NB4 (cell line): ENCODE measurements around the gene SLC66A2.
"Not testable (repeated sequence)": the region's sequence is repeated elsewhere in the genome, so short reads cannot be mapped to it uniquely, and the experiment has no call there.

Experiments
- DNase-seq: peaks from one replicate; pipeline ENCODE4 v3.0.0; 2010; ENCODE audit warnings: low read depth
- H3K4me3 ChIP-seq: one replicate; pipeline ENCODE4 v1.5.1; 2011; ENCODE audit warnings: mild to moderate bottlenecking, low read depth, low read length, moderate library complexity
- MYC ChIP-seq: IDR thresholded peaks from 2 replicates; pipeline ENCODE4 v1.6.1; 2011; ENCODE audit warnings: low read depth, low read length
- POLR2A ChIP-seq: IDR thresholded peaks from 2 replicates; pipeline ENCODE4 v1.6.1; 2011; ENCODE audit warnings: mild to moderate bottlenecking; ENCODE audit not compliant: insufficient read length; ENCODE audit errors: extremely low read depth
- TF ChIP-seq, protein P1 (sequence below): IDR thresholded peaks from 2 replicates; pipeline ENCODE4 v1.6.1; 2011; ENCODE audit warnings: low read depth, low read length
- TF ChIP-seq, protein P2 (sequence below): IDR thresholded peaks from one replicate; pipeline ENCODE4 v1.5.1; 2012; ENCODE audit warnings: low read depth, low read length

The SLC66A2 gene

DNA sequence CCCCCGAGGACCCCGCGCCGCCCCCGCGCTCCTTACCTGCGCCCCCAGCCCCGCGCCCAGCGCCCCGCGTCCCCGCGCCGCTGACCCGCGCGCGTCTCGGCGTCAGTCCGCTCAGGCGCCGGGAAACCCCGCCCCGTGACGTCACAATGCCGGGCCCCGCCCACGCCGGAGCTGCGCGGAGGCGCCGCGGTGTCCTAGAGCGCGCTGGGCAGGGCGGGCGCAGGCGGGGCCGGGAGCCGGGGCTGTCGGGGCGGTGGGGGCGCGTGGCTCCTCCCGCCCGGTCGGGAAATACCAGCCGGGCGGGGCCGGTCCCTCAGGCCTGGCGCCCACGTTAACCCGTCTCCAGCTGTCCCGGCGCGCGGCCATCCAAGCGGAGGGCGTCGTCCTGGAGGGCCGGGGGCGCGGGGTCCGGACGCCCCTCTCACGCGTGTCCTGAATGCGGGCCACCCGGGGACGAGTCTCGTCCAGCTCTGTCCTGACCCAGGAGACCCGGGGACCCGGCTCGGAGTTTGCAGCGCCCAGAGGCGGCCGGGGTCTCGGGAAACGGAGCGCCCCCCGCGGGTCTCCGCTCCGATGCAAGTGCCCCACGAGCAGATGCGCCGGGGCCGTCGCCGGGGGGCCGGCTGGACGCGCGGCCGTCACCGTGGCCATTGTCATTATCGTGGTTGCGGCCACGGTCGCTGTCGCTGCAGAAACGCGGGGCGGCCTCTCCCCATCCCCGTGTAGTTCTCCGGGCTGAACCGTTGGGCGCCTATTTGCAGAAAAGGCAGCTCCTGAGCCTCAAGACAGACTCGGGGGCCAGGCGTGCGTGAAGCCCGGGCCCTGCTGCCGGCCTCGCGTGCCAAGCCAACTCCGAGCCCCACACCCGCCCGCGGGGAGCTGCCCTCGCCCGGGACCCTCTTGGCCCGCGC, at the start of gene SLC66A2:
SLC66A2 (minus strand) TSS at position 109 of the 911 bp plus-strand sequence. CDS start 727 bp downstream, outside the sequence.
- peak; percentile 87 for DNase-seq
- TF ChIP-seq, protein P1, sequence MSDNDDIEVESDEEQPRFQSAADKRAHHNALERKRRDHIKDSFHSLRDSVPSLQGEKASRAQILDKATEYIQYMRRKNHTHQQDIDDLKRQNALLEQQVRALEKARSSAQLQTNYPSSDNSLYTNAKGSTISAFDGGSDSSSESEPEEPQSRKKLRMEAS = no peak
- TF ChIP-seq POLR2A = peak; percentile 36
- peak within 1 kb of the TSS; percentile 67 for H3K4me3 ChIP-seq

DNA sequence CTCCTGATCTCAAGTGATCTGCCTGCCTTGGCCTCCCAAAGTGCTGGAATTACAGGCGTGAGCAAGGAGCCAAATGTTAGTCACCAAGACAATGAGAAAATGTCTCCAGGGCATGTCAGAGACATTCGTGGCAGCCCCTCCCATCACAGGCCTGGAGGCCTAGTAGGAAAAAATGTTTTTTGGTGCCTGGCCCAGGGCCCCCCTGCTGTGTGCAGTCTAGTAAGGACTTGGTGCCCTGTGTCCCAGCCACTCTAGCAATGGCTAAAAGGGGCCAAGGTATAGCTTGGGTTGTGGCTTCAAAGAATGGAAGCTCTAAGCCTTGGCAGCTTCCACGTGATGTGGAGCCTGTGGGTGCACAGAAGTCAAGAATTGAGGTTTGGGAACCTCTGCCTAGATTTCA, 49.4 kb upstream of the SLC66A2 start:
- TF ChIP-seq POLR2A = no peak
- TF ChIP-seq, protein P2, sequence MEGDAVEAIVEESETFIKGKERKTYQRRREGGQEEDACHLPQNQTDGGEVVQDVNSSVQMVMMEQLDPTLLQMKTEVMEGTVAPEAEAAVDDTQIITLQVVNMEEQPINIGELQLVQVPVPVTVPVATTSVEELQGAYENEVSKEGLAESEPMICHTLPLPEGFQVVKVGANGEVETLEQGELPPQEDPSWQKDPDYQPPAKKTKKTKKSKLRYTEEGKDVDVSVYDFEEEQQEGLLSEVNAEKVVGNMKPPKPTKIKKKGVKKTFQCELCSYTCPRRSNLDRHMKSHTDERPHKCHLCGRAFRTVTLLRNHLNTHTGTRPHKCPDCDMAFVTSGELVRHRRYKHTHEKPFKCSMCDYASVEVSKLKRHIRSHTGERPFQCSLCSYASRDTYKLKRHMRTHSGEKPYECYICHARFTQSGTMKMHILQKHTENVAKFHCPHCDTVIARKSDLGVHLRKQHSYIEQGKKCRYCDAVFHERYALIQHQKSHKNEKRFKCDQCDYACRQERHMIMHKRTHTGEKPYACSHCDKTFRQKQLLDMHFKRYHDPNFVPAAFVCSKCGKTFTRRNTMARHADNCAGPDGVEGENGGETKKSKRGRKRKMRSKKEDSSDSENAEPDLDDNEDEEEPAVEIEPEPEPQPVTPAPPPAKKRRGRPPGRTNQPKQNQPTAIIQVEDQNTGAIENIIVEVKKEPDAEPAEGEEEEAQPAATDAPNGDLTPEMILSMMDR = no peak
- no peak overlapping the region for H3K4me3 ChIP-seq
- DNase-seq = no peak

DNA sequence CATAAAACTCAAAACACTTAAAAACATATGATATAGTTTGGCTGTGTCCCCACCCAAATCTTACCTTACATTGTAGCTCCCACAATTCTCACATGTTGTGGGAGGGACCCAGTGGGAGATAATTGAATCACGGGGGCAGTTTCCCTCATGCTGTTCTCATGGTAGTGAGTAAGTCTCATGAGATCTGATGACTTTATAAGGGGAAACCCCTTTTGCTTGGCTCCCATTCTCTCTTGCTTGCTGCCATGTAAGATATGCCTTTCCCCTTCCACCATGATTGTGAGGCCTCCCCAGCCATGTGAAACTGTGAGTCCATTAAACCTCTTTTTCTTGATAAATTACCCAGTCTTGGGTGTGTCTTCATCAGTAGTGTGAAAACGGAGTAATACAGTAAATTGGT, 48.2 kb upstream of the SLC66A2 start:
- not testable (repeated sequence) for DNase-seq, H3K4me3 ChIP-seq

DNA sequence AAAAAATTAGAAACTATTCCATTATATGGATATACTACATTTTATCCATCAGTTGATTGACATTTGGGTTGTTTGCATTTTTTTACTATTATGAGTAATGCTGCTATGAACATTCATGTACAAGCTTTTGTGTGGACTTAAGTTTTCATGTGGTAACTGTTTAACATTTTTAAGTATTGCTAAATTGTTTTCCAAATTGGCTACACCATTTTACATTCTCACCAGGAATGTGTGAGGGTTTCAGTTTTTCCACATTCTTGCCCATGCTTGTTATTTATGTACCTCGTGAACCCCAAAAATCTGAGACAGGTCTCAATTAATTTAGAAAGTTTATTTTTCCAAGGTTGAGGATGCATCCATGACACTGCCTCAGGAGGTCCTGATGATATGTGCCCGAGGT, 40.0 kb upstream of the SLC66A2 start:
- DNase-seq = no peak
- TF ChIP-seq POLR2A (no peak), MYC (no peak)
- TF ChIP-seq, protein P2 = no peak
- TF ChIP-seq, protein P1 = no peak

DNA sequence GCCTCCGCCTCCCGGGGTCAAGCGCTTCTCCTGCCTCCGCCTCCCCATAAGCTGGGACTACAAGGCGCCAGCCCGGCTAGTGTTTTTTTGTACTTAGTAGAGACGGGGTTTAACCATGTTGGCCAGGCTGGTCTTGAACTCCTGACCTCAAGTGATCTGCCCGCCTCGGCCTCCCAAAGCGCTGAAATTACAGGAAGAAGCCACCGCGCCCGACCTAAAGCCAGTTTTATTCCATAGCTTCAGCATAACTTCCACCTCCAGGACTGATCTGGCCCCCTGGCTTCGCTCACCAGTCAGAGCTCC, 37.7 kb upstream of the SLC66A2 start:
- TF ChIP-seq, protein P1 = no peak
- TF ChIP-seq POLR2A = no peak
- TF ChIP-seq MYC = no peak
- TF ChIP-seq, protein P2 = no peak
- peak; percentile 29 for DNase-seq

More for the DNA sequence above, 40.0 kb upstream of the SLC66A2 start:
- H3K4me3 ChIP-seq = no peak overlapping the region

DNA sequence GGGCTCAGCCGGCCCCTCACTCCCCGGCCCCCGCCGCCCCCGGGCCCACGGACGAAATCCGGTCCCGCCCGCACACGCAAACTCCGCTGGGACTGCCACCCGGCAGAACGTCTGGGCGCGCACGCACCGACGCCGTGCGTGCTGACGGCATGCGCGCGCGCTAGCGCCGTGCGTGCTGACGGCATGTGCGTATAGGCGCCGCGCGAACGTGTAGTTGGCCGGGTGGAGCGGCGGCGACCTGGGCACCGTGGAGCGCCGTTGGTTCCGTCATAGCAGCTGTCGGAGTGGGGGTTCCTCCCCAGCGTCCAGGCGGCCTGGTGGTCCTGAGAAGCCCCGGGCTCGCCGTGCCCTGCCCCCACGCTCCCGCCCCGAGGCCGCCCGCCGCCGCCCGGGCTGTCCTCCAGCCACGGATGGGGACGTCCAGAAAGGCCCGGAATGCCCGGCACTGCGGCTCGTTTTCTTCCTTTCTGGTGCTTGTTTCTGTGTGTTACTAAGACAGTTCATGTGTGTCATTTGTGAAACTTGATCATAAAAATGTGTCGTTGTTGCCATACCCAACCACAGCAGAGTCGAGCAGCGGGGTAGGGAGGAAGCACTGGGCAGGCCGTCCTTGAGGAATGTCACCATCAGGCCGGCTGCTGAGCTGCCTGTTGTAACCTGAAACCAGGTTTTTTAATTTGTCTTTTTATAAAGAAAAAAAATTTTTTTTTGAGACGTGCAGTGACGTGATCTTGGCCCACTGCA, 37.2 kb upstream of the SLC66A2 start, which contains the start of gene TXNL4A:
TXNL4A (minus strand) TSS at position 113 of the 744 bp plus-strand sequence. CDS start 171 bp downstream, outside the sequence.
- H3K4me3 ChIP-seq = peak within 1 kb of the TSS; percentile 74
- DNase-seq = peak; percentile 93
- TF ChIP-seq, protein P2 = no peak
- TF ChIP-seq POLR2A (peak; percentile 79), MYC (peak; percentile 37; the same call in 1 of the 2 replicates)
- TF ChIP-seq, protein P1 = peak; percentile 77

More for the DNA sequence above, 37.7 kb upstream of the SLC66A2 start:
- peak overlapping the region; percentile 74 for H3K4me3 ChIP-seq
